ENCODE results near the gene PAX5. TPM values are rescaled to one million over a fixed set of nuclear protein-coding genes. Genes with fewer than 3 reads are reported as not detected.
A peak's percentile ranks its signal among the peaks of the same experiment; 100 is the strongest.

Gene PAX5
- total RNA-seq, 1 donor from 2014 or later, result not detected

DNA sequence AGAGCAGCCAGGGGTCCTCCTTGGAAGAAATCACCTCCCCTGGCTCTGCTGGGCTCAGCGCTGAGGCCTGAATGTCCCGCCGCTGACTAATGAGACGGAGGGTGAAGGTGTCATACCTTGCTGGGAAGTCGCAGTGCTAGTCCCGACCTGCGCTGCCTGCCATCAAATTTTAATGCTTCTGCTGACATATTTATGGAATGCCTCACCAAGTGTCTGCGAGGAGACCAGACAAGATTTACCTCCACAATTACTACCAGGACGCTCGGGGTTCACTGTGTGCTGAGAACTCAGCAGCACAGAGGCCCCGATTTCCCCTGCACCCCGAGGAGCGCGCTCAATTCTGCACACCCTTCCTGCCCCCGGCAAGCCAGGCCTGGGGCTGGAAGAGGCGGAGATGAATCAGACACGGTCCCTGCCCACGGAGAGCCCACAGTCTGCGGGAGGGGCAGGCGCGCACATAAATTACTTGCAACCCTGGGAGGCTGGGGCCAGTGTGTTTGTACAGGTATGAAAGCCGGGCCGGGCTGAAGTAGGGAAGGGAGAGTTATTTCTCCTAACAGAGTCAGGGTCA lies 175.2 kb downstream of the PAX5 start:
- Histone ChIP-seq H3K36me3 (ENCODE audit: control insufficient read depth, insufficient read depth, low read length) (no peaks in the 10 kb centered on the region), H3K4me3 (ENCODE audit: low read depth, low read length) (no peak overlapping the region)
- DNase-seq (ENCODE audit: low read depth), result no peak

DNA sequence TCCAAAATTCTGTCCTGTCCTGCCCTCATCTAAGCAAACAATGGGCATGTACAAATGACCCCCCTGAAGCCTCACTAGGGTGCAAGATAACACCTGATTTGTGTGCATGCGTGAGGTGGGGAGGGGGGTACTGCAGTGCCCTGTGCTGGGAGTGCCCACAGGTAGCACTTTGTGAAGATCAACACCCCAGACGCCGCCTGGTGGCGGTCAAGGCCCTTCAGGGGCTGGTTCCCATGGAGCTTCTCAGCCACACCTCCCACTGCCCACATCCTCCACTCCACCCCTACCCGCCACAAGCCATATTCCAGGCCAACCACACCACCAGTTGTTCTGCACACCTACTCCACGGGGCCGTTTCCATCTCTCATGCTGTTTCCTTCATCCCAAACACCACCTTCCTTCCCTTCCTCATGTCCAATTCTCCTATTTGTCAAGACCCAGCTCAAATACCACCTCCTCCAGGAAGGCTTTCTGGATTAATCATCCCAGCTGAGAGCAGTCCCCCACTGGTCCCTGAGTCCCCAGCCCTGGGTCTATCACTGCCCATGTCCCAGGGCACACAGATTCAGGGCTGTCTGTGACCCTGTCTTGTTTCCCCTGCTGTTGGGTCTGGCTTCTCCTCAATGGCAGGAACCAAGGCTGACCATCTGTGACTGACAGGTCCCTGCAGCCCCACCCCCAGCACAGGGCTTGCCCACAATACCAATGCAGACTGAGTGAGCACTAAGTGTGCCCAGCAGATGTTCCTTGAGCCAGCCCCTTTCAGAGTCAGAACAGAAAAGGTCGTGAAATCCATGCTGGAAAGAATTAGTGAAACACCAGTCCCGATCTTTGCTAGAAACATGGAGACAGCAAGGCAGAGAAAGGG lies 178.4 kb downstream of the PAX5 start:
- H3K27me3 ChIP-seq (ENCODE audit: control insufficient read depth, insufficient read depth, low read length), result peaks cover 31% of the 10 kb centered on the region
- DNase-seq (ENCODE audit: low read depth), result no peak
- no peak overlapping the region for H3K4me3 ChIP-seq (ENCODE audit: low read depth, low read length)
- no peaks in the 10 kb centered on the region for H3K36me3 ChIP-seq (ENCODE audit: control insufficient read depth, insufficient read depth, low read length)
- TF ChIP-seq, protein P1, sequence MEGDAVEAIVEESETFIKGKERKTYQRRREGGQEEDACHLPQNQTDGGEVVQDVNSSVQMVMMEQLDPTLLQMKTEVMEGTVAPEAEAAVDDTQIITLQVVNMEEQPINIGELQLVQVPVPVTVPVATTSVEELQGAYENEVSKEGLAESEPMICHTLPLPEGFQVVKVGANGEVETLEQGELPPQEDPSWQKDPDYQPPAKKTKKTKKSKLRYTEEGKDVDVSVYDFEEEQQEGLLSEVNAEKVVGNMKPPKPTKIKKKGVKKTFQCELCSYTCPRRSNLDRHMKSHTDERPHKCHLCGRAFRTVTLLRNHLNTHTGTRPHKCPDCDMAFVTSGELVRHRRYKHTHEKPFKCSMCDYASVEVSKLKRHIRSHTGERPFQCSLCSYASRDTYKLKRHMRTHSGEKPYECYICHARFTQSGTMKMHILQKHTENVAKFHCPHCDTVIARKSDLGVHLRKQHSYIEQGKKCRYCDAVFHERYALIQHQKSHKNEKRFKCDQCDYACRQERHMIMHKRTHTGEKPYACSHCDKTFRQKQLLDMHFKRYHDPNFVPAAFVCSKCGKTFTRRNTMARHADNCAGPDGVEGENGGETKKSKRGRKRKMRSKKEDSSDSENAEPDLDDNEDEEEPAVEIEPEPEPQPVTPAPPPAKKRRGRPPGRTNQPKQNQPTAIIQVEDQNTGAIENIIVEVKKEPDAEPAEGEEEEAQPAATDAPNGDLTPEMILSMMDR (IDR thresholded peaks at IDR 0.05; ENCODE audit: insufficient read depth, low read length, poor library complexity, severe bottlenecking), result peak; percentile 26

More for the DNA sequence above, 175.2 kb downstream of the PAX5 start:
- peaks cover 40% of the 10 kb centered on the region for H3K27me3 ChIP-seq (ENCODE audit: control insufficient read depth, insufficient read depth, low read length)
- TF ChIP-seq, protein P1 (IDR thresholded peaks at IDR 0.05; ENCODE audit: insufficient read depth, low read length, poor library complexity, severe bottlenecking), result no peak

DNA sequence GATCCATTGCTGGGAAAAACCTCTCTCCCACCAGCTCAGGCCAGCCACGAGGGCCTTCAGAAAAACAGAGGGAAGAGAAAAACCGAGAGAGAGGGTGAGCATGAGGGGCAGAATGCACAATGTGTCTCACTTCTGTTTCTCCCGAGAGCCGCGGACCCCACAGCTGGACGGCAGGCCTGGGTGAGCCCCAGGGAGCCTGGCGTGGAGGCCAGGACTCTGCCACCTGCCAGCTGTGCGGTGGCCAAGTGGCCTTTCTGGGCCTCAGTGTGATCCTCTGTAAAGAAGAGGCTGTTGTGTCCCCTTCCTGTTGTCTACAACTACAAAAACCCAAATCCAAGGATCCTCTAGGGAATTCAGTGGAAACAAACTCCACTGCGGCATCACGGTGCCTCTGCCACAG lies 179.3 kb downstream of the PAX5 start:
- Histone ChIP-seq H3K4me3 (ENCODE audit: low read depth, low read length) (no peak overlapping the region), H3K36me3 (ENCODE audit: control insufficient read depth, insufficient read depth, low read length) (no peaks in the 10 kb centered on the region), H3K27me3 (ENCODE audit: control insufficient read depth, insufficient read depth, low read length) (peaks cover 33% of the 10 kb centered on the region)
- DNase-seq (ENCODE audit: low read depth), result no peak
- TF ChIP-seq, protein P1 (IDR thresholded peaks at IDR 0.05; ENCODE audit: insufficient read depth, low read length, poor library complexity, severe bottlenecking), result no peak

- H3K4me3 ChIP-seq (ENCODE audit: low read depth, low read length), result no peak overlapping the region
- peaks cover 26% of the 10 kb centered on the region for H3K27me3 ChIP-seq (ENCODE audit: control insufficient read depth, insufficient read depth, low read length)
These were observed 180.0 kb downstream of the PAX5 start for GRCh38 chr9:36854034-36854433.

DNA sequence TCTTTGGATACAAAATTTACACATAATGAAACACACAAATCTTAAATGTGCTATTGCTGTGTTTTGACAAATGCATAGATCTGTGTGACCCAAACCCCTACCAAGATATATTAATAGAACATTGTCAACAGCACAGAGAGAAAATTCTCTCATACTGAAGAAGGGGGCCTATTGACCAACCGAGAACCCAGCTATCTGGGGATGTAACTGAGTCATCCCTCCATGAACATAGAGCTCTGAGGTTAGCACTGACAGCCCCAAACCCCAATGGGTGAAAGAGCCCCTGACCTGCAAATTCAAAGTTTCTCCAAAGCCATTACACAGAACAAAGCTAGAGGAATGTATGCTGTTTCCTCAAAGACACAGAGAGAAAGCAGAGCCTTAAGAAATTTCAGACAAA lies 180.8 kb downstream of the PAX5 start:
- Histone ChIP-seq H3K27me3 (ENCODE audit: control insufficient read depth, insufficient read depth, low read length) (peaks cover 27% of the 10 kb centered on the region), H3K4me3 (ENCODE audit: low read depth, low read length) (no peak overlapping the region), H3K36me3 (ENCODE audit: control insufficient read depth, insufficient read depth, low read length) (no peaks in the 10 kb centered on the region)
- TF ChIP-seq, protein P1 (IDR thresholded peaks at IDR 0.05; ENCODE audit: insufficient read depth, low read length, poor library complexity, severe bottlenecking), result no peak
- no peak for DNase-seq (ENCODE audit: low read depth)

More at GRCh38 chr9:36854034-36854433, 180.0 kb downstream of the PAX5 start:
- TF ChIP-seq, protein P1 (IDR thresholded peaks at IDR 0.05; ENCODE audit: insufficient read depth, low read length, poor library complexity, severe bottlenecking), result no peak
- H3K36me3 ChIP-seq (ENCODE audit: control insufficient read depth, insufficient read depth, low read length), result no peaks in the 10 kb centered on the region
- DNase-seq (ENCODE audit: low read depth), result no peak
